K562 (cell line): ENCODE results near the gene UBXN6.

Experiments used
- BCLAF1 ChIP-seq, 2 experiments: fragments of 450-650 bp in 1 of 2; IDR thresholded peaks; 2 replicates each; pipeline ENCODE4 v1.6.1; 2011 to 2017; ENCODE audit warnings: low read depth in 2 of 2, antibody characterized with exemption in 1 of 2, borderline replicate concordance in 1 of 2, low read length in 1 of 2, mild to moderate bottlenecking in 1 of 2, mixed read lengths in 1 of 2; ENCODE audit not compliant: control insufficient read depth in 1 of 2
- CTCF ChIP-seq, 3 experiments: IDR thresholded peaks in 2 of 3; conservative IDR thresholded peaks in 1 of 3; 2 replicates each; pipeline ENCODE4 v1.5.1; 2011 to 2012; ENCODE audit warnings: low read length in 3 of 3, mild to moderate bottlenecking in 3 of 3, control low read depth in 2 of 3, improper control_type of control experiment in 1 of 3, inconsistent platforms in 1 of 3, low read depth in 1 of 3, mixed read lengths in 1 of 3, moderate library complexity in 1 of 3; ENCODE audit not compliant: insufficient read depth in 2 of 3
- NBN ChIP-seq: fragments of 450-650 bp; IDR thresholded peaks from 2 replicates; pipeline ENCODE4 v1.6.1; 2016; ENCODE audit warnings: low read depth, mild to moderate bottlenecking

DNA sequence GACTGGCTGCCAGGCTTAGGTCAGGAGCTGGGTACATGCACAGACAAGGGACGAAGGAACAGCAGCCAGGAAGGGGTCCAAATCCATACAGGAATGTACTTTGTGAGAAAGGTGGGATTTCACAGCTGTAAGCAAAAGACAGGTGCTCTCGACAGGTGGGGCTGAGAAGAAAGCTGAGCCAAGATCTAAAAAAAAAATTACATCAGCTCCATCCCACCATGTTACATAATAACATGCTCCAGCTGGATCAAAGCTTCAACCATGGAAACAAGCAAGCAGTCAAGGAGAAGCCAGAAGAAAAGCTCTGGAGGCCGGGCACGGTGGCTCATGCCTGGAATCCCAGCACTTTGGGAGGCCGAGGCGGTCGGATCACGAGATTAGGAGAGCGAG is 8.0 kb downstream of the UBXN6 start:
- TF ChIP-seq CTCF (IDR thresholded peaks at IDR 0.05 in 2 of 3, conservative IDR thresholded peaks at IDR 0.05 in 1 of 3; ENCODE audit: insufficient read depth in 2 of 3, low read depth in 1 of 3, low read length in 3 of 3) (no peak), BCLAF1 (IDR thresholded peaks at IDR 0.05; ENCODE audit: borderline replicate concordance in 1 of 2, control insufficient read depth in 1 of 2, low read depth in 2 of 2, low read length in 1 of 2) (no peak), NBN (no peak)
